ENCODE measurements around the gene LYSMD2.

GRCh38 chr15:51732646-51733045 is 4.8 kb downstream of the LYSMD2 start:
- TF ChIP-seq EZH2phosphoT487 (IDR thresholded peaks at IDR 0.05; ENCODE audit: insufficient read depth, low read depth) (no peak), EZH2 (IDR thresholded peaks at IDR 0.05; ENCODE audit: insufficient read depth, poor library complexity, severe bottlenecking) (no peak)
